Thyroid gland (tissue), 4 donors: ENCODE results near the gene MROH8.

Source experiments
- CTCF ChIP-seq, 6 experiments: fragments of 200-600 bp in 3 of 6; fragments of 450-650 bp in 3 of 6; sonication (generic) in 3 of 6; IDR thresholded peaks; one replicate each; pipeline ENCODE4 v1.5.1; 2016 to 2019; ENCODE audit warnings: antibody characterized with exemption in 6 of 6, mild to moderate bottlenecking in 2 of 6, inconsistent platforms in 1 of 6, moderate library complexity in 1 of 6
- POLR2A ChIP-seq, 2 donors: fragments of 450-650 bp; IDR thresholded peaks; one replicate each; pipeline ENCODE4 v1.6.1; 2017; ENCODE audit warnings: antibody characterized with exemption in 2 of 2, mild to moderate bottlenecking in 2 of 2, moderate library complexity in 1 of 2

GRCh38 chr20:37205794-37206193 lies 26.4 kb upstream of the MROH8 start:
- TF ChIP-seq CTCF (IDR thresholded peaks at IDR 0.05) (no peak), POLR2A (IDR thresholded peaks at IDR 0.05) (no peak)
